Measurements from ENCODE around the gene TRIM40. TPM values are rescaled to one million over a fixed set of nuclear protein-coding genes. Genes with fewer than 3 reads are reported as not detected.

TRIM40 gene
- total and polyA plus RNA-seq, 2 of the 13 experiments (the other 11 are each of a cell fraction or from before 2014, with no cell fraction given) = 0.58 TPM; not detected in 1

DNA sequence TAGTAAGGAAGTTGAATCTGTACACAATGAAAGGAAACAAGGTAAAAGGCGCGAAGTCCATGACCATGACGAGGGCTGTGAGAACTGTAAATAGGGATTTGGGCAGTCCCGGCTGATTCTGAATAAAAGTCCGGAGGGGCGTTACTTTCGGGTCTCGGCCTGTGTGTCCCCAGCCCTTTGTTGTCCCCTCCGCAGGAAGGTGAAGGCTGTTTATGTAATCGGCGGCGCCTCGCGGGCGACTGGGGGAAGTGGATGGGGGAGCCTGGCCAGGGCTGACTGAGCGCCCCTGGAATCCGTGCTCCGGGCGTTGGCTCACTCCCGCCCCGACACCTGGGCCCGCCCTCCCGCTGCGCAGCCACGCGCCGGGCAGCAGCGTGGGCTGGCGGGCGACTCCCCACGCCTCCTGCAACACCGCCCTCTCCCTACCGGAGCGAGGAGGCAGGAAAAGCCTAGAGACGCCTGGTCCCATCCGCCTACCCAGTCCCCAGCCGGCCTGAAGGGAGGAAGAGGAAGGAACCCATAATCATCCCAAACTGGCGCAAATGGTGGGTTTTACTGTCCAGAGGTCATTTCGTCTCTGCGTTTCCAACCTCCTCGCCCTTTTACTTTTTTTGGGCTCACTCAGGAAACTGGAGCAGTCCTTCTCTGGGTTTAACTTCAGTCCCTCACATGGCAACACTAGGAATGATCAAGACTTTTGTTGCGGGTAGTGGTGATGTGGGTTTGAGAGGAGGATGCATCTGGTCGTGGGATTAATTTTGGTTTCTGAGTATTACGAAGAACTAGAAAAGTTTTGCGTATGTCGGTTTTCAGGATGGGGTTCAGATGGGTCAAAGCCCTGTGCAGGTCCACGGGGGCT is 35.1 kb upstream of the TRIM40 start (continued):
- peak; percentile 75; the same call in 1 of the 2 replicates for TF ChIP-seq ZNF761 (CRISPR knock-in tag; conservative IDR thresholded peaks at IDR 0.05)
- TF ChIP-seq MEIS1 (CRISPR knock-in tag; IDR thresholded peaks at IDR 0.05; ENCODE audit: borderline replicate concordance) = no peak; the same call in none of the 2 replicates
- peak; percentile 71; the same call in 1 of the 2 replicates for TF ChIP-seq ESRRA (CRISPR knock-in tag; IDR thresholded peaks at IDR 0.05; ENCODE audit: low read depth)
- TF ChIP-seq SP4 (CRISPR knock-in tag; IDR thresholded peaks at IDR 0.05) = peak; percentile 83
- TF ChIP-seq PAWR (CRISPR knock-in tag; IDR thresholded peaks at IDR 0.05; ENCODE audit: borderline replicate concordance) = no peak; the same call in 1 of the 2 replicates
- no peak for TF ChIP-seq POLR2AphosphoS2 (IDR thresholded peaks at IDR 0.05; ENCODE audit: low read depth, low read length)
- peak in 1 of 2 experiments; percentile 79; a peak in 1 of 4 replicates for TF ChIP-seq KLF16 (CRISPR knock-in tag; IDR thresholded peaks at IDR 0.05)
- TF ChIP-seq, protein P1, sequence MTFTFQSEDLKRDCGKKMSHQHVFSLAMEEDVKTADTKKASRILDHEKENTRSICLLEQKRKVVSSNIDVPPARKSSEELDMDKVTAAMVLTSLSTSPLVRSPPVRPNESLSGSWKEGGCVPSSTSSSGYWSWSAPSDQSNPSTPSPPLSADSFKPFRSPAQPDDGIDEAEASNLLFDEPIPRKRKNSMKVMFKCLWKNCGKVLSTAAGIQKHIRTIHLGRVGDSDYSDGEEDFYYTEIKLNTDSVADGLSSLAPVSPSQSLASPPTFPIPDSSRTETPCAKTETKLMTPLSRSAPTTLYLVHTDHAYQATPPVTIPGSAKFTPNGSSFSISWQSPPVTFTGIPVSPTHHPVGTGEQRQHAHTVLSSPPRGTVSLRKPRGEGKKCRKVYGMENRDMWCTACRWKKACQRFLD (CRISPR knock-in tag; IDR thresholded peaks at IDR 0.05; ENCODE audit: borderline replicate concordance) = no peak
- TF ChIP-seq JARID2 (CRISPR knock-in tag; IDR thresholded peaks at IDR 0.05; ENCODE audit: insufficient replicate concordance) = no peak
- TF ChIP-seq FIP1L1 (IDR thresholded peaks at IDR 0.05; ENCODE audit: borderline replicate concordance, insufficient read depth, low read depth, low read length) = no peak
- TF ChIP-seq, protein P2, sequence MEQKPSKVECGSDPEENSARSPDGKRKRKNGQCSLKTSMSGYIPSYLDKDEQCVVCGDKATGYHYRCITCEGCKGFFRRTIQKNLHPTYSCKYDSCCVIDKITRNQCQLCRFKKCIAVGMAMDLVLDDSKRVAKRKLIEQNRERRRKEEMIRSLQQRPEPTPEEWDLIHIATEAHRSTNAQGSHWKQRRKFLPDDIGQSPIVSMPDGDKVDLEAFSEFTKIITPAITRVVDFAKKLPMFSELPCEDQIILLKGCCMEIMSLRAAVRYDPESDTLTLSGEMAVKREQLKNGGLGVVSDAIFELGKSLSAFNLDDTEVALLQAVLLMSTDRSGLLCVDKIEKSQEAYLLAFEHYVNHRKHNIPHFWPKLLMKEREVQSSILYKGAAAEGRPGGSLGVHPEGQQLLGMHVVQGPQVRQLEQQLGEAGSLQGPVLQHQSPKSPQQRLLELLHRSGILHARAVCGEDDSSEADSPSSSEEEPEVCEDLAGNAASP (CRISPR knock-in tag; IDR thresholded peaks at IDR 0.05; ENCODE audit: borderline replicate concordance) = no peak; the same call in 1 of the 2 replicates
- no peak for TF ChIP-seq XBP1 (CRISPR knock-in tag; IDR thresholded peaks at IDR 0.05)
- TF ChIP-seq ZEB1 (IDR thresholded peaks at IDR 0.05; ENCODE audit: insufficient replicate concordance, low read depth) = no peak
- TF ChIP-seq, protein P3, sequence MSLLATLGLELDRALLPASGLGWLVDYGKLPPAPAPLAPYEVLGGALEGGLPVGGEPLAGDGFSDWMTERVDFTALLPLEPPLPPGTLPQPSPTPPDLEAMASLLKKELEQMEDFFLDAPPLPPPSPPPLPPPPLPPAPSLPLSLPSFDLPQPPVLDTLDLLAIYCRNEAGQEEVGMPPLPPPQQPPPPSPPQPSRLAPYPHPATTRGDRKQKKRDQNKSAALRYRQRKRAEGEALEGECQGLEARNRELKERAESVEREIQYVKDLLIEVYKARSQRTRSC (CRISPR knock-in tag; IDR thresholded peaks at IDR 0.05; ENCODE audit: low read depth) = no peak
- no peak for TF ChIP-seq FOXM1 (CRISPR knock-in tag; IDR thresholded peaks at IDR 0.05)
- TF ChIP-seq ZNF883 (CRISPR knock-in tag; IDR thresholded peaks at IDR 0.05; ENCODE audit: not compliant biosample characterization) = peak; percentile 85
- TF ChIP-seq, protein P4, sequence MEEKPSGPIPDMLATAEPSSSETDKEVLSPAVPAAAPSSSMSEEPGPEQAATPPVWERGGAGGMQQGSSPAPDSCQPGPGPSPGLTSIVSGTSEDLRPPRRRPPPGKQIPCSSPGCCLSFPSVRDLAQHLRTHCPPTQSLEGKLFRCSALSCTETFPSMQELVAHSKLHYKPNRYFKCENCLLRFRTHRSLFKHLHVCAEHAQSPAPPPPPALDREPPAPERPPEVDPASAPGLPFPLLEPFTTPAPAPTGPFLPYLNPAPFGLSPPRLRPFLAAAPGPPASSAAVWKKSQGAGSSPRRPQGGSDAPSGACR (CRISPR knock-in tag; IDR thresholded peaks at IDR 0.05) = peak; percentile 73
- no peak for TF ChIP-seq EZH2 (conservative IDR thresholded peaks at IDR 0.05; ENCODE audit: low read depth, low read length)
- TF ChIP-seq, protein P5, sequence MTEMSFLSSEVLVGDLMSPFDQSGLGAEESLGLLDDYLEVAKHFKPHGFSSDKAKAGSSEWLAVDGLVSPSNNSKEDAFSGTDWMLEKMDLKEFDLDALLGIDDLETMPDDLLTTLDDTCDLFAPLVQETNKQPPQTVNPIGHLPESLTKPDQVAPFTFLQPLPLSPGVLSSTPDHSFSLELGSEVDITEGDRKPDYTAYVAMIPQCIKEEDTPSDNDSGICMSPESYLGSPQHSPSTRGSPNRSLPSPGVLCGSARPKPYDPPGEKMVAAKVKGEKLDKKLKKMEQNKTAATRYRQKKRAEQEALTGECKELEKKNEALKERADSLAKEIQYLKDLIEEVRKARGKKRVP (CRISPR knock-in tag; IDR thresholded peaks at IDR 0.05) = peak in 1 of 2 experiments; percentile 70; a peak in 2 of 4 replicates
- peak; percentile 30 for TF ChIP-seq AGO1 (IDR thresholded peaks at IDR 0.05; ENCODE audit: low read depth, low read length, poor library complexity, severe bottlenecking)
- no peak for TF ChIP-seq ZNF143 (CRISPR knock-in tag; IDR thresholded peaks at IDR 0.05)
- no peak for TF ChIP-seq ZC3H4 (CRISPR knock-in tag; IDR thresholded peaks at IDR 0.05; ENCODE audit: borderline replicate concordance)
- peak; percentile 54 for TF ChIP-seq ZFY (CRISPR knock-in tag; IDR thresholded peaks at IDR 0.05)
- 0 out of 2 replicates have a peak, but pooled peaks have one; percentile 32 for TF ChIP-seq ZNF558 (CRISPR knock-in tag; IDR thresholded peaks at IDR 0.05; ENCODE audit: borderline replicate concordance)

Data from HepG2 (cell line).